ENCODE results near the gene TXK.

TXK gene

GRCh38 chr4:48031802-48032525 lies 102.1 kb downstream of the TXK start:
- Histone ChIP-seq H3K4me1 (ENCODE audit: control insufficient read depth, insufficient read depth, low read length) (peaks cover 6% of the 10 kb centered on the region), H3K36me3 (ENCODE audit: control insufficient read depth, insufficient read depth, low read length) (no peaks in the 10 kb centered on the region), H3K27me3 (ENCODE audit: control insufficient read depth, insufficient read depth, low read length, poor library complexity, severe bottlenecking) (no peaks in the 10 kb centered on the region), H3K9me3 (ENCODE audit: control insufficient read depth, low read length) (no peaks in the 10 kb centered on the region), H3K27ac (ENCODE audit: insufficient read depth, low read depth, low read length, poor library complexity, severe bottlenecking) (no peak overlapping the region), H3K4me3 (ENCODE audit: insufficient read depth, low read depth, low read length) (no peak overlapping the region)
- WGBS, 2 experiments: 88 to 94% methylated on average over 12 of the region's 12 CpGs

GRCh38 chr4:48030470-48030869 lies 103.6 kb downstream of the TXK start:
- WGBS, 2 experiments: 20 to 24% methylated on average over 3 of the region's 3 CpGs

GRCh38 chr4:48028696-48029095 lies 105.4 kb downstream of the TXK start:
- H3K27me3 ChIP-seq (ENCODE audit: control insufficient read depth, insufficient read depth, low read length, poor library complexity, severe bottlenecking): no peaks in the 10 kb centered on the region
- no peak overlapping the region for H3K4me3 ChIP-seq (ENCODE audit: insufficient read depth, low read depth, low read length)
- H3K9me3 ChIP-seq (ENCODE audit: control insufficient read depth, low read length): no peaks in the 10 kb centered on the region
- WGBS, 2 experiments: 14 to 17% methylated on average over 1 to 2 of the region's 2 CpGs
- peaks cover 6% of the 10 kb centered on the region for H3K4me1 ChIP-seq (ENCODE audit: control insufficient read depth, insufficient read depth, low read length)
- H3K27ac ChIP-seq (ENCODE audit: insufficient read depth, low read depth, low read length, poor library complexity, severe bottlenecking): no peak overlapping the region
- no peaks in the 10 kb centered on the region for H3K36me3 ChIP-seq (ENCODE audit: control insufficient read depth, insufficient read depth, low read length)

More at GRCh38 chr4:48030470-48030869, 103.6 kb downstream of the TXK start:
- H3K4me1 ChIP-seq (ENCODE audit: control insufficient read depth, insufficient read depth, low read length): peaks cover 6% of the 10 kb centered on the region
- H3K36me3 ChIP-seq (ENCODE audit: control insufficient read depth, insufficient read depth, low read length): no peaks in the 10 kb centered on the region
- H3K4me3 ChIP-seq (ENCODE audit: insufficient read depth, low read depth, low read length): no peak overlapping the region
- no peak overlapping the region for H3K27ac ChIP-seq (ENCODE audit: insufficient read depth, low read depth, low read length, poor library complexity, severe bottlenecking)
- H3K9me3 ChIP-seq (ENCODE audit: control insufficient read depth, low read length): no peaks in the 10 kb centered on the region
- H3K27me3 ChIP-seq (ENCODE audit: control insufficient read depth, insufficient read depth, low read length, poor library complexity, severe bottlenecking): no peaks in the 10 kb centered on the region

- Histone ChIP-seq H3K9me3 (ENCODE audit: control insufficient read depth, low read length) (no peaks in the 10 kb centered on the region), H3K27ac (ENCODE audit: insufficient read depth, low read depth, low read length, poor library complexity, severe bottlenecking) (no peak overlapping the region), H3K36me3 (ENCODE audit: control insufficient read depth, insufficient read depth, low read length) (no peaks in the 10 kb centered on the region), H3K4me1 (ENCODE audit: control insufficient read depth, insufficient read depth, low read length) (peaks cover 6% of the 10 kb centered on the region), H3K27me3 (ENCODE audit: control insufficient read depth, insufficient read depth, low read length, poor library complexity, severe bottlenecking) (no peaks in the 10 kb centered on the region), H3K4me3 (ENCODE audit: insufficient read depth, low read depth, low read length) (no peak overlapping the region)
Observed at GRCh38 chr4:48027653-48028052, 106.4 kb downstream of the TXK start.

- no peak overlapping the region for H3K27ac ChIP-seq (ENCODE audit: insufficient read depth, low read depth, low read length, poor library complexity, severe bottlenecking)
- no peak overlapping the region for H3K4me3 ChIP-seq (ENCODE audit: insufficient read depth, low read depth, low read length)
- WGBS, 2 experiments: 79 to 87% methylated on average over 2 of the region's 2 CpGs
- no peaks in the 10 kb centered on the region for H3K36me3 ChIP-seq (ENCODE audit: control insufficient read depth, insufficient read depth, low read length)
- H3K9me3 ChIP-seq (ENCODE audit: control insufficient read depth, low read length): no peaks in the 10 kb centered on the region
- no peaks in the 10 kb centered on the region for H3K27me3 ChIP-seq (ENCODE audit: control insufficient read depth, insufficient read depth, low read length, poor library complexity, severe bottlenecking)
- H3K4me1 ChIP-seq (ENCODE audit: control insufficient read depth, insufficient read depth, low read length): peaks cover 6% of the 10 kb centered on the region
Observed at GRCh38 chr4:48025005-48025404, 109.0 kb downstream of the TXK start.

- no peaks in the 10 kb centered on the region for H3K9me3 ChIP-seq (ENCODE audit: control insufficient read depth, low read length)
- WGBS, 2 experiments: 94 to 96% methylated on average over 4 of the region's 4 CpGs
- H3K4me3 ChIP-seq (ENCODE audit: insufficient read depth, low read depth, low read length): no peak overlapping the region
Observed at GRCh38 chr4:48024522-48024921, 109.5 kb downstream of the TXK start.

GRCh38 chr4:48022192-48022799 lies 111.8 kb downstream of the TXK start:
- WGBS, 2 experiments: 91 to 98% methylated on average over 2 to 3 of the region's 3 CpGs
- Histone ChIP-seq H3K4me1 (ENCODE audit: control insufficient read depth, insufficient read depth, low read length) (no peaks in the 10 kb centered on the region), H3K9me3 (ENCODE audit: control insufficient read depth, low read length) (no peaks in the 10 kb centered on the region), H3K27ac (ENCODE audit: insufficient read depth, low read depth, low read length, poor library complexity, severe bottlenecking) (no peak overlapping the region), H3K36me3 (ENCODE audit: control insufficient read depth, insufficient read depth, low read length) (no peaks in the 10 kb centered on the region), H3K27me3 (ENCODE audit: control insufficient read depth, insufficient read depth, low read length, poor library complexity, severe bottlenecking) (peaks cover 23% of the 10 kb centered on the region), H3K4me3 (ENCODE audit: insufficient read depth, low read depth, low read length) (no peak overlapping the region)

More at GRCh38 chr4:48024522-48024921, 109.5 kb downstream of the TXK start:
- Histone ChIP-seq H3K4me1 (ENCODE audit: control insufficient read depth, insufficient read depth, low read length) (peaks cover 6% of the 10 kb centered on the region), H3K36me3 (ENCODE audit: control insufficient read depth, insufficient read depth, low read length) (no peaks in the 10 kb centered on the region), H3K27me3 (ENCODE audit: control insufficient read depth, insufficient read depth, low read length, poor library complexity, severe bottlenecking) (peaks cover under 1% of the 10 kb centered on the region), H3K27ac (ENCODE audit: insufficient read depth, low read depth, low read length, poor library complexity, severe bottlenecking) (no peak overlapping the region)

- peaks cover 31% of the 10 kb centered on the region for H3K27me3 ChIP-seq (ENCODE audit: control insufficient read depth, insufficient read depth, low read length, poor library complexity, severe bottlenecking)
- H3K36me3 ChIP-seq (ENCODE audit: control insufficient read depth, insufficient read depth, low read length): no peaks in the 10 kb centered on the region
- whole genome bisulfite sequencing, 2 experiments: 0% methylated on average over 1 of the region's 1 CpG; no CpG with 5 or more reads in 1 of the 2 experiments
- no peaks in the 10 kb centered on the region for H3K9me3 ChIP-seq (ENCODE audit: control insufficient read depth, low read length)
- H3K4me1 ChIP-seq (ENCODE audit: control insufficient read depth, insufficient read depth, low read length): no peaks in the 10 kb centered on the region
- H3K4me3 ChIP-seq (ENCODE audit: insufficient read depth, low read depth, low read length): no peak overlapping the region
- no peak overlapping the region for H3K27ac ChIP-seq (ENCODE audit: insufficient read depth, low read depth, low read length, poor library complexity, severe bottlenecking)
Observed at GRCh38 chr4:48021100-48021499, 113.0 kb downstream of the TXK start.

GRCh38 chr4:48018112-48018511 lies 115.9 kb downstream of the TXK start:
- Histone ChIP-seq H3K27me3 (ENCODE audit: control insufficient read depth, insufficient read depth, low read length, poor library complexity, severe bottlenecking) (peaks cover 37% of the 10 kb centered on the region), H3K4me1 (ENCODE audit: control insufficient read depth, insufficient read depth, low read length) (no peaks in the 10 kb centered on the region), H3K4me3 (ENCODE audit: insufficient read depth, low read depth, low read length) (no peak overlapping the region), H3K27ac (ENCODE audit: insufficient read depth, low read depth, low read length, poor library complexity, severe bottlenecking) (no peak overlapping the region), H3K36me3 (ENCODE audit: control insufficient read depth, insufficient read depth, low read length) (no peaks in the 10 kb centered on the region), H3K9me3 (ENCODE audit: control insufficient read depth, low read length) (no peaks in the 10 kb centered on the region)
- 80 to 93% methylated on average over 2 of the region's 2 CpGs for WGBS, 2 experiments

GRCh38 chr4:48017108-48017571 lies 116.9 kb downstream of the TXK start:
- Histone ChIP-seq H3K36me3 (ENCODE audit: control insufficient read depth, insufficient read depth, low read length) (no peaks in the 10 kb centered on the region), H3K27ac (ENCODE audit: insufficient read depth, low read depth, low read length, poor library complexity, severe bottlenecking) (no peak overlapping the region), H3K4me1 (ENCODE audit: control insufficient read depth, insufficient read depth, low read length) (no peaks in the 10 kb centered on the region), H3K27me3 (ENCODE audit: control insufficient read depth, insufficient read depth, low read length, poor library complexity, severe bottlenecking) (peaks cover 37% of the 10 kb centered on the region), H3K4me3 (ENCODE audit: insufficient read depth, low read depth, low read length) (peak overlapping the region; percentile 55), H3K9me3 (ENCODE audit: control insufficient read depth, low read length) (no peaks in the 10 kb centered on the region)
- WGBS, 2 experiments: 1% methylated on average over 35 of the region's 35 CpGs

Measured in ectodermal cell (in vitro differentiated cells).